Activated T-cell treated with anti-CD3 and anti-CD28 coated beads for 48 hours (primary cell): Measurements from ENCODE around the gene VWA8.
"Not testable (repeated sequence)": the region's sequence is repeated elsewhere in the genome, so short reads cannot be mapped to it uniquely, and the experiment has no call there.

Source experiments
- DNase-seq: peaks from one replicate; pipeline ENCODE4 v3.0.0-alpha.2; 2020; ENCODE audit warnings: low read depth

Gene VWA8

GRCh38 chr13:41647699-41648313 lies 313.1 kb downstream of the VWA8 start:
- DNase-seq: not testable (repeated sequence)

- DNase-seq: no peak
Observed at GRCh38 chr13:41645331-41645730, 315.6 kb downstream of the VWA8 start.

GRCh38 chr13:41644742-41645141 lies 316.2 kb downstream of the VWA8 start:
- no peak for DNase-seq

- DNase-seq: no peak
Observed at GRCh38 chr13:41643507-41643906, 317.4 kb downstream of the VWA8 start.

- no peak for DNase-seq
Observed at GRCh38 chr13:41641961-41642360, 318.9 kb downstream of the VWA8 start.

- no peak for DNase-seq
Observed at GRCh38 chr13:41641429-41641828, 319.5 kb downstream of the VWA8 start.

GRCh38 chr13:41639955-41640780 lies 320.7 kb downstream of the VWA8 start:
- DNase-seq: no peak

- no peak for DNase-seq
Observed at GRCh38 chr13:41639237-41639904, 321.5 kb downstream of the VWA8 start.

- no peak for DNase-seq
Observed at GRCh38 chr13:41637586-41637985, 323.3 kb downstream of the VWA8 start.

- not testable (repeated sequence) for DNase-seq
Observed at GRCh38 chr13:41637032-41637431, 323.9 kb downstream of the VWA8 start.

- not testable (repeated sequence) for DNase-seq
Observed at GRCh38 chr13:41636590-41636989, 324.3 kb downstream of the VWA8 start.

GRCh38 chr13:41634407-41634806 lies 326.5 kb downstream of the VWA8 start:
- no peak for DNase-seq

- no peak for DNase-seq
Observed at GRCh38 chr13:41633776-41634175, 327.1 kb downstream of the VWA8 start.

- DNase-seq: no peak
Observed at GRCh38 chr13:41631296-41631965, 329.5 kb downstream of the VWA8 start.

- DNase-seq: no peak
Observed at GRCh38 chr13:41627425-41627824, 333.5 kb downstream of the VWA8 start.

GRCh38 chr13:41624041-41624440 lies 336.9 kb downstream of the VWA8 start:
- no peak for DNase-seq

GRCh38 chr13:41622432-41623429 lies 338.2 kb downstream of the VWA8 start:
- no peak for DNase-seq

GRCh38 chr13:41621716-41622431 lies 339.0 kb downstream of the VWA8 start:
- no peak for DNase-seq

GRCh38 chr13:41617633-41618032 lies 343.3 kb downstream of the VWA8 start:
- DNase-seq: not testable (repeated sequence)

GRCh38 chr13:41616151-41616550 lies 344.8 kb downstream of the VWA8 start:
- DNase-seq: no peak

GRCh38 chr13:41615528-41615855 lies 345.4 kb downstream of the VWA8 start:
- DNase-seq: no peak
